GM12892 (cell line): ENCODE data around the gene NKAIN2.

ENCODE experiments used
- POLR2A ChIP-seq: IDR thresholded peaks from 2 replicates; pipeline ENCODE4 v1.6.1; 2011; ENCODE audit warnings: low read depth, low read length, control low read depth
- POLR2AphosphoS5 ChIP-seq: IDR thresholded peaks from 2 replicates; pipeline ENCODE4 v1.6.1; 2011; ENCODE audit warnings: low read depth, low read length, control low read depth
- TAF1 ChIP-seq: IDR thresholded peaks from 2 replicates; pipeline ENCODE4 v1.6.1; 2011; ENCODE audit warnings: low read depth, mild to moderate bottlenecking, control low read depth, low read length, borderline replicate concordance

GRCh38 chr6:123997223-123997622 is 193.6 kb downstream of the NKAIN2 start:
- TF ChIP-seq POLR2A = no peak
- TF ChIP-seq POLR2AphosphoS5 = no peak
- no peak for TF ChIP-seq TAF1
